Measurements from ENCODE around the gene FOXG1.
A peak's percentile ranks its signal among the peaks of the same experiment; 100 is the strongest.

FOXG1 gene

DNA sequence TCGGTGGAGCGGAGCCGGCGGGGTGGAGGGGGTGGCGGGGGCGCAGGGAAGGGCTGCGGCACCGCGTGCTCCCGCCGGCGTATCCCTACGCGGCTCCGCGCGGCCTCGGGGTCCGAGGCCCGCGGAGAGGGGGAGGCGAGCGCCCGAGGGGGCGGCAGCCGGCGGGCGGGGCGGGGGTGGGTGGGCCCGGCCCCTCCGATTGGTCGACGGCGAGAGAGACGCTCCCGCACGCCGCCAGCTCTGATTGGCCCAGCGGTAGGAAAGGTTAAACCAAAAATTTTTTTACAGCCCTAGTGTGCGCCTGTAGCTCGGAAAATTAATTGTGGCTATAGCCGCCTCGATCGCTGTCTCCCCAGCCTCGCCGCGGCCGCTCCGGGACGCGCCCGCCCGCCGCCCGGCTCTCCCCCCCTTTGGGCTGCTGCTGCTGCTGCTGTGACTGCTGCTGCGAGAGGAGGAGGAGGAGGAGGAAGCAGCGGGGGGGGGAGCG lies at the start of gene FOXG1:
Gene FOXG1 (plus strand): TSS at position 319 of the 487 bp plus-strand sequence. CDS start 493 bp downstream, outside the sequence.
- DNase-seq = peak; percentile 20

DNA sequence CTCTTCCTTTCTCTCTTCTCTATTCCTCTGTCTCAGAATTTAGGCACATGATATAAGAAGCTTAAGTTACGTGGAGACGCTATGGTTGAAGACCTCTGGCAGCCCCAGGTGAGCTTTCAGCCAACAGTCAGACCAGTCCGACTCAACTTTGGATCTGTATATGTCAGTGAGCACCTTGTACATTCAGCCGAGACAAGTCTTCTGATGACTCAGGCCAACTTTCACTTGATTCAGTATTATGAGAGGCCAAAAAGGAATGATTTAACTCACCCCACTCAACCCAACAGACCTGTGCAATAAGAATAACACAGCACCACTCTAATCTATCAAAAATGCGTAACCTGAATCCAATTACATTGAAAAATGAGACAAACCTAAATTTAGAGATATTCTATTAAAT lies 47.5 kb upstream of the FOXG1 start:
- no peak for DNase-seq

DNA sequence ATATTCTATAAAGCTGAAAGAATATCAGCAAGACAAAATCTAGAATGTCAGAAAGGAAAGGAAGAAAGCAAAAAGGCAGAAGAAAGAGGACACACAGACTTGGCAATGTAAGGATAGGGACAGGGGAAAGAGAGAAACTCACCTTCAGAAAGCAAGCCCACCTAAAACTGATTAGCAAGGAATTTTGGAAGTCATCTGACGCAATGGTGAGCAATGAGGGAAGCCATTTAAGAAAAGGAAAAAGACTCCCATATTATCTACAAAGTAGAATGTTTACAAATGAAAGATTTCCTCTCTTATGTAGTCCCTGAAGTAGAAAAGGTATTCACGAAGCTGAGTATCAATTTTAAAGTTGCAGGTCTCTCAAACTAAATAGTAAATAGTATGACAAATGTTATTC lies 35.2 kb upstream of the FOXG1 start:
- no peak for DNase-seq

DNA sequence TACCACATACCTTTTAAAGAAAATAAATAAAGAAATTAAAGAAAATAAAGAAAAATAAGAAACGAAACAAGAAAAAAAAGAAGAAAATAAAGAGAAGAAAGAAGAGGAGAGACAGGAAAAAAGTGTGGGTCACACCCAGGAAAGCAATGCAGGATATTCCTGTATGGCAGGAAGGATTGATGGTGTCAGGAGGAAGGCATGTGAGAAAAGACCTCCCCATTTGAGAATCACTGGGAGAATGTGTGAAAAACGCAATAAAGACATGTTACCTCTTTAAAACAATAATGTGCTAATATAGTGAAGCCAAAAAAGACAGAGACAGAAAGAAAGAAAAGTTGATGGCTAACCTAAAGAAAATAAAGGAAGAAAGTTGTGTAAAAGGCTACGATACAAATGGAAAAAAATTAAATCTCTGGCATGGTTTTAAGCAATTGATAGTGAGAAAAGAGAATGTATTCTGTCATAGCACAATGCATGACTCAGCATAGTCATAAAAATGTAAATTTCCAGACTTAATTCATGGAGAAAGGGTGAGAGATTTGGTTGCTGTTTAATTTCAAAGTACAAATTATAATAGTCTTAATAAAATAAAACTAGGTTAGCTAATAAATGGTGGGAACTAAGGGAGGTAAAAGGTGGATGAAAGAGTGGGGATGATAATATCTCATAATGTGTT lies 24.3 kb upstream of the FOXG1 start:
- DNase-seq = no peak

DNA sequence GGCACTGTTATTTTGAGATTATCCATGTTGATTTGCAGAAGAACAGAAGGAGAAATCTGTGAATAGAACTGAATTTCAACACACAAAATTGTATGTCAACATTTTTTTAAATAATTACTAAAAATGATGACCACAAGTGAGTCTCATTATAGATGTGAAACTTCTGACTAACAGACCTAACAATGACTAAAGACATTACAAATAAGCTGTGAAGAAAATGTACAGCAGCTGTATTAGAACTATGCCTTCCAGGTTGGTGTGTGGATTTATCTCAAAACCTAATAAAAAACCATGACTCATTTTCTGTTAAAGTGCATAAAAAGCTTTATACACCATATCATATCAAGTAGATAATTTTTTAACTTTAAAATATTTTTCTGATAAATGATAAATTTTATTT lies 22.5 kb upstream of the FOXG1 start:
- DNase-seq = no peak

DNA sequence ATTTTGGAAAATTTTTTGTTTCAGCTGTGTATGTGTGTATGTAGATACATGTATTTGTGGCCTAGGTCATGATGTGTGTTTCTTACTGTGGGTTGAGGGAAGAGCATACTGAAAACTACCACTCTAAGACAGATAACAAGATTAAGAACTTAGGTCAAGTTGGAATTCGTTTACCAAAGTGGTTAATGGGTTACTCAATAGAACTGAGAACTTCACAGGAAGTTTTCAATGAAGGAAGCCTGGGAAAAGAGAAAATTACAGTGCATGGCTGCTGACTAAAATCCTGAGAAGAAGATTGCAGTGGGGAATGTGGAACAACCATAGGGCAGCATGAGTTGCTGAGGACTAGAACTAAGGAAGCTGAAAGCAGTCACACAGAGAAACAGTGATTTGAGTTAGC lies 21.4 kb upstream of the FOXG1 start:
- DNase-seq = no peak

DNA sequence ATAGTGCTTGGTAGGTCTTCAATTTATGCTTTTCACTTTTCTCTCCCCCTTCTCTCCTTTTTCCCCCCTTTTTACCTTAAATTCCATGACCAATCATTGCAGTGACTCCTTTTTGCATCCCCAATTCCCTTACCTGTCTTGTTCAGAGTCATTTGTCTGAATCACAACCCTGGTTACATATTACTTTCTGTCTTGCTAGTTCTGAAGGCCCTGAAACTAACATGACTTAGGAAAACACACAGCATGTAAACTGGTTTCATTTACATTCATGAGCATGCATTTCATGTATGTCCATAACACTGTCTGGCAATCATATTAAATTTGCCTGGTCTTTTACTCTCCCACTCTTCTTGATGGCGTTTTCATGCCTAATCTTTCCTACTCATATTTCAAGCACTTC lies 20.3 kb upstream of the FOXG1 start:
- no peak for DNase-seq

DNA sequence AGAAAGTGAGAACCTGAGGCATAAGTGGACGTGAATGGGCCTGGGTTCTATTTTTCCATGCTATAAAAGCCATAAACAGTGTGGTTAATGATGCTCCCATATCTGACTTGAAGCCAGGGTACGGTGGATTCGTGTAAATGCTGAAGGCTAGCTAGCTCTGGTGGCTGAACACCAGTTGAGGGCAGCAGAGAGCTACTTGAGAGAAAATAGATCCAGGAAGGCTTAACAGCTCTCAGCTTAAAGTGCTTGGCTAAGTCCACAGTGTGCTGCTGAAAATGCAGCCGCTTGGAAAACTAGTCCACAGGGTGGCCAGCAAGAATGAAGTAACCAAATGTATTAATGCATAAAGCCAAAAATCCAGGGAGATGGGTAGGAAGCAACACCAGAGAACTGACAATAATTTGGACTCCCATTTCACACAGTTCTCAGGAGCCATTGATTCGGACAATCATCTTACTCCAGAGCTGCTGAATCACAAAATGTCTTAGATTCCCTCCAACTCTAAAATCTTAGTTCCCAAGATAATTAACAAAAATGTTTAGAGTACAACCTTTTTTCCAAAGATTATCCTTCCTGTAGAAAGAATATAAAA lies 15.0 kb upstream of the FOXG1 start:
- DNase-seq = peak; percentile 55

DNA sequence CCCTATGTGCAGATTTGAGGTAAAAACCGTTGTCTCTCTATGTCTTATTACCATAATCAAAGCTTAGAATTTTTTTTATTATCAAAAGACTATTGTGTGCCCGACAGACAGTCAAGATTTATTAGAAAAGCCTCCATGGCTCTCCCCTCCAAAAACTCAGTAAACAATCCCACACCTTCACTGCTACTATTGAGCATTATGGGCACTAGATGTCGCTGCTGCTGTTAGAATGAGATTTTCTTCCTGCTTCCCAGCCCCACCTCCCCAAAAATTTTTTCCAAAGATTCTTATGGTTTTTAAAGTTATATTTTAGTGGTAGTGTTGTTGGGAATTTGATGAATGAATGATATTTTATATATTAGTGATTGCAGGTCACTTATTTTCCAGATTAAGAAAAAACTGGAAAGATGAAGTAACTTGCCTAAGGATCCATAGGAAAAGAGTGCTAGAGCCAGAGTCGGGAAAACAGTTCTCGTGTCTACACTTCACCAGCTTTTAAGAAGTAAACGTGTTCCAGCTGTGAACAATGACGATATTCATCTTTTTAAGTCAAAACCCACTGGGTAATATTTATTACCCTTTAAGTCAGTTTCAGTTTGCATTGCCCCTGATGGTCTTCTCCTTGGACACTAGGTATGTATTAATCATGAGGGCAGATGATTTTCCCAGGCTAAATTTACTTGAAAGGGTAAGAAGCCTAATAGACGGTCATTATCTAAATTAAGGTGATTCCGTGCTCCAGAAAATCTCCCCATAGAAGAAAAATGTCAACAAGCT lies 12.2 kb upstream of the FOXG1 start:
- peak; percentile 45 for DNase-seq

DNA sequence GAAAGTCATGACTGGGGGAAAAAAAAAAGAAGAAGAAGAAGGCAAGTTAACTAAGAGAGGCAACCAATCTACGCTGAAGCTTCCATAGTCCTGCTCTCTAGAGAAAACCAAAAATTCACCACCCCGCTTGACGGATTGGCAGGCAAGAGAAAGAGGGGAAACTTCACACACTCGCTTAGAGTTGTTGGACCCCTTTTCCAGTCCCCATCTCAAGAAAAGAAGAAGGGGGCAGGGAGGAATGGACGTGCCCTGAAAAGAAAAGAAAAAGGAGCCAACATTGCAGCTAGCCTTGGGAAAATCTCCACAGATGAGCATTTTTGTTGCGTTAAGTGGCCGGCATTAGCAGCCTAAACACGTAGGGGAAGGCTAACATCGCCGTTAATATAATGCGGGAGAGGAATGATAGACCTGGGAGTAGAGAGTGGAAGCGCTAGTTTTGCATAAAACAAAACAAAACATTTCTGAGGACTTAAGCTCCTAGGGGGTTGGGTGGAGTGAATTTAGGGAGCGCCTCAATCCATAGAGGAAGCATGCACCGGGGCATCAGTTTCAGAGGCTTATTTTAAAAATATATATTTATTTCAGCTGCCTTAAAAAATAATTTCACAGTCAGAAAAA lies 11.3 kb upstream of the FOXG1 start:
- no peak for DNase-seq

DNA sequence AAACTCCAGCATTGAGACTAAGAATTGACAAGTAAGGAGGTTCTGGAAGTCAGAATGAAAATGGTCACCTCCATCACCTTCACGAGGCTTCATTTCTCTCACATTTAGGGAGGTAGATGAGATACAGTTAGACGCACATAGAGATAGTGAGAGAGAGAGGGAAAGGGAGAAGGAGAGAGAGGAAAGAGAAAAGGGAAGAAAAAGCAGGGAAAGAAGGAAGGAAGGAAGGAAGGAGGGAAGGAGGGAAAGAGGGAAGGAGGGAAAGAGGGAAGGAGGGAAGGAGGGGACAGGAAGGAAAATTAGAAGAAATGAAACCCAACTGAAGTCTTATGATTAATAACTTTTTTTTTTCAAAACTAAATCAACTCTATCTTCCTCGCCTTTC lies 10.7 kb upstream of the FOXG1 start:
- DNase-seq = no peak

DNA sequence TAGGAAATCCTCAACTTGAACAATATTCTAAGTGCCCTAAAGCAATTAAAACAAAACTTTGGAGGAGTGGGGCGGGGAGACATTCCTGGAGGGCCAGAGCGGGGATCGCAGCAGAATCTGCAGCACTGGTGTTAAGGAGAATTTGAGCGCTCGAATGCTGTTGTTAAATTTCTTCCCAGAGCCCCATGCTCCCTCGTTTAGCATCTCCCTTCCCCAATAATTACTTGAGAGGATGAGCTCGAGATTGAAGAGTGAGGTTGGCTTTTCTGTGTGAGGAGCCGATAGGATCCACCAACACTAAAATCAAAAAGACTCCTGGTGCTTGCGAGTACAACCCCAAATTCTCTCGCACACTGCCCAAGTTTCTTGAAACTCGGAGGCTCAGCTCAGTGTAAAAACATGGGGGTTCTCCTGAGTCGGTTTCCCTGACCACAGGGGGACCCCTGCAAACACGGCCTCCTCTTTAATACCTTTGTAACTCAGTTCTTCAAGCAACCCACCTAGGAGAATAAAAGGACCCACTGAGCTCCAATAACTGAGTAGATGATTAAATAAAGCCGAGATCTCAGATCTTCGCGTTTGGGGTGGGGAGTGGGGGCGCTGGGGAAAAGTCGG lies 10.2 kb upstream of the FOXG1 start:
- DNase-seq = no peak

DNA sequence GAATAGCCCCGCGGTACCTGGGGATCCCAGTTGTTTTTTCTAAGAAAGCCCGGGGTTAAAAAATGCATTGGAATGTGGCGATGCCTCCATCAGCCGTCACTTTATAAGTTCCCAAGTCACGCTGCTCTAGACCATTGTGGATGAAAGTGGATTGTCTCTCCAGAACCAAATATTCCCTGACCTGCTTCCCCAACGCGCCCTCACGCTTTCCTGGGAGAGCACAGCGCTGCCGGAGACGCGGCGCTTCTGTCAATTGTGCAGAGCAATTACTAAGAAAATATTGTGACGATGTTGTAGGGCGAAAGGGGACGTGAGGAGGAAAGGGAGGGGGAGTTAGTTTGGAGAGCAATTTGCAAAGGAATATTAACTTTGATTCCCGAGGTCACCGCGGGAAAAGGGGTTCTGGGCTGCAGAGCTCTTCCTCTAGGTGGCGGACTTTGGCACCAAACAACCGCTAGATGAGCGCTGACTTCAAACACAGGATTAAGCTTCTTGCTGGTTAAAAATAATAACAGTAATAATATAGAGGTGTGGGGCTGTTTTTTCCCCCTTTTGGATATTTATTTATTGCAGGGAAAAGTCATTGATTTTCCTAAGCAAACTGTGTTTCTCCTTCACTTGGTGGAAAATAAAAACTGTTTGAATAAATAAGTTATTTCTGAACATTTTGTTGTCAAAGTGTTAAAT lies 9.6 kb upstream of the FOXG1 start:
- DNase-seq = peak; percentile 40

DNA sequence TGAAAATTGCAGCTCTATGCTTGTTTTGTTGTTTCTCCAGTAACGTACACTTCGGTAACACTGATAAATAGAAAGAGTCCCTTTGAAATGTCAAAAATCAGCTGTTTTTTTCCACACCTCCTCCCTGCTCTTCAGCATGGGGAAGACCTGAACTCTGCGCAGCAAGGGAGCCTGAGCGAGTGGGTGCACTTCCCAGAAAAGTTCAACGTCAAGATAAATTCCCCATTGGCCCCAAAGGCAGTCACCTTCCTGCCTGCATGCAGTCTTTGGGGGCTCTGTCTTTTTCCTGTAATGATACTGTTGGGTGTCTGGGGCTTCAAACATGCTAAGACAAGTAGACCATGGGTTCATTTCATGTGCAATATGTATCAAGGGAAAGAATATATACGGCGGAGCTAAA lies 8.8 kb upstream of the FOXG1 start:
- no peak for DNase-seq

DNA sequence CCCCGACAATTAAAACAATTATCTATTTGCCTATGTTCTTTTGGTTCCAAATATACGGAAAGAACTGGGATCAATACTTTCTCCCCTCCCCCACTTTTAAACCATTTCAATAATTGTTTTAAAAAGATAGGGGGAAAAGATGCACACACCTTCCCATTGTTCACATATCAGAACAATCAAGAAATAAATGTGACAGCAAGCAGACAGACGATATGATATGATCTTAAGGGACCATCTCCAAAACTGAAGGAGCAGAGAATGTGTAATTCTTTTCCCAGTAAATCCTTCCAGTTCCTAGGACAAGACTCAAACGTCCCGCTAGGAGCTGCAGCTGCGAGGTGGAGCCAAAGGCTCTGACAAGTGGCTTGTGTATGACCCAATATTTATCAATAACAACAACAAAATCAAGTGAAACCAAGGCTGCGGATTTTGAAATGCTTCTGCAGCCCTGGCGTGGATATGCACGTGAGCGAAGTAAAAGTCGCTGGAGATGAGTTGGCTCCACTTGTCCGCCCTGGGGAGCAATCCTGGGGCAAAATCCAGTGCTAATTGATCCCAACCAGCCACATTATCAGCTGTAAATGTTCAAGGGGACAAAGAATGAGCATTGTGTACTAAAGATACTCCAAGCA lies 8.2 kb upstream of the FOXG1 start:
- no peak for DNase-seq

DNA sequence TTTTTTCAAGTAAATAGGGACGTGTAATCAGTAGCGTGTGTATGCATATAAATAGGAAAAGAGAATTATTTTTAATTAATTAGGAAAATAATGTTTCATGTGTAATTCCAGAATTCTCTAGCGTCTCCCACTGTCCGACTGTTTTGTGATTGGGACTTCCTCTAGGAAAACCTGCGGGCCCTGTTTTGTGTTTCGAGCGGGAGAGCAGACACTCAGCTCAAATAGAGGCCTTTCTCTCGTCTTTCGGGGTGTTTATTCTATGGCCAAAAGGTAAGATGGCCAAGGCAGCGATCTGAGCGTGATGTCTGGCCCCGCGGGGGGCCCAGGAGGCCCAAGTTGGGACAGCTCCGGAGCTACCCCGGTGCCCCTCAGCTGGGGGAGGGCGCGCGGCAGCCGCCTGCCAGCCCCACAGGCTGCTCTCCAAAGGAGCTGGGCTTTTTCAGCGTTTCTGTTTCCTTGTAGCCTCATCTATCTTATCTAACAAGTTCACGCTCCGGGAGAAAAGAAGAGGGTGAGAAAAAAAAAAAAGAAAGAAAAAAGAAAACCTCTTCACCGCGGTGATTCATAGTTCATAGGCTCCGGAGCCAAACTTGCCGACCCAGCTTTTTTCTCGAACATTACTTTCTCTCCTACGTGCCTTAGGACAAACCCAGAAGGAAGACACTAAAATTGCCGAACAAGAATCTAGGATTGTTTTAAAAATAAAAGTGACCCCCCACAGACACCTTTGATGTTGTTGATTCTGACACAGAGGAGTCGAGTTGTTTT lies 7.5 kb upstream of the FOXG1 start:
- DNase-seq = no peak

DNA sequence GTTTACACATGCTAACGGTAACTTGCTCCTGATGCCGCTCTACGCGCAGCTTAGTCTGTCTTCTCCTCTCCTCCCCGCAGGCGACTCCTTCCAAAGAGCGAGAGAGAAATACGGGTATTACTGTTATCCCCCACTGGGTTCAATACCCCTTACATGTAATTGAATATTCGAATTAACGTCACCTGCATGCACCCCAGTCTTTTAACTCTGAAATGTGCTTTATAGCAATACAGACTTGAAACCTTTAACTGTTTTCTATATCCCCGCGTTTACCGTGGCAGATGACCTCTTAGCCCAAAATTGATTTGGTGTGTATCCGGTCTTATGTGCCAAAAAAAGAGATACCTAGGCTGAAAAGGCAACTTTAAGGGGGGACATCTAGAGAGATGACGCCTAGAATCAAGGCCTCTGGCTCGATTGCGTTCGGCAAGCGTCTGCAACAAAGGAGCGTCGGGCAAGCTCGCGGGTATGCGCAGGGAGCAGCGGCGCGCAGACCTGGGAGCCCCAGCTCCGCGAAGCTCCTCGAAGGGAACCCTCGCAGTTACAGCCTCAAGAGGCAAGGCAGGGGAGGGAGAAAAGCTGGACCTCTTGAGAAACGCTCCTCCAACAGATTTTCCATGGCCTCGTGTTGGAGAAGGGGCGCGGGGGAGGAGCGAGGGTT lies 6.8 kb upstream of the FOXG1 start:
- DNase-seq = no peak

DNA sequence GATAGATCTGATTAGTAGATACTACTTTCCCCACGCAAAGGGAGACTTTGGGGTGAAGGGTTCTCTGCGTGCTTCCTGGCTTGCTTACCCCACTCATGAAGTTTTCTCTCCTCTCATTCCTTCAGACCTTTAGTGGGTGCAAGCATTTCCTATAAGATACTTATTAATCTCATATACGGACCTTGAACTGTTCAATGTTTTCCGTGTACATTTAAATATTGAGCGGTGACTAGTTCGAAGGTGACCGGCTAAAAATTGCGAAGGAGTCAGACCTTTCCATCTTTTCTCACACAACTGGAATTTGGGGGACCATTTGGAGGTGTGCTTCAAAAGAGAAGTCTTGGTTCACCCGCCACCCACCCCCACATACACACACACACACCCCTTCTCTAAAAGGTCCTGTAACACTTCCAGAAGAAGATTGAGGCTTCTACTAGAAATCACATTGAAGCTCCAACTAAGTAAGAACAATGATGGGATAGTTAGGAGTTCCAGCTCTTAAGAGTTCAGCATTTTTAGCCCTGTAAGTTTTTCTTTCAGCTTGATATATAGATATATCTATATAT lies 6.1 kb upstream of the FOXG1 start:
- no peak for DNase-seq

DNA sequence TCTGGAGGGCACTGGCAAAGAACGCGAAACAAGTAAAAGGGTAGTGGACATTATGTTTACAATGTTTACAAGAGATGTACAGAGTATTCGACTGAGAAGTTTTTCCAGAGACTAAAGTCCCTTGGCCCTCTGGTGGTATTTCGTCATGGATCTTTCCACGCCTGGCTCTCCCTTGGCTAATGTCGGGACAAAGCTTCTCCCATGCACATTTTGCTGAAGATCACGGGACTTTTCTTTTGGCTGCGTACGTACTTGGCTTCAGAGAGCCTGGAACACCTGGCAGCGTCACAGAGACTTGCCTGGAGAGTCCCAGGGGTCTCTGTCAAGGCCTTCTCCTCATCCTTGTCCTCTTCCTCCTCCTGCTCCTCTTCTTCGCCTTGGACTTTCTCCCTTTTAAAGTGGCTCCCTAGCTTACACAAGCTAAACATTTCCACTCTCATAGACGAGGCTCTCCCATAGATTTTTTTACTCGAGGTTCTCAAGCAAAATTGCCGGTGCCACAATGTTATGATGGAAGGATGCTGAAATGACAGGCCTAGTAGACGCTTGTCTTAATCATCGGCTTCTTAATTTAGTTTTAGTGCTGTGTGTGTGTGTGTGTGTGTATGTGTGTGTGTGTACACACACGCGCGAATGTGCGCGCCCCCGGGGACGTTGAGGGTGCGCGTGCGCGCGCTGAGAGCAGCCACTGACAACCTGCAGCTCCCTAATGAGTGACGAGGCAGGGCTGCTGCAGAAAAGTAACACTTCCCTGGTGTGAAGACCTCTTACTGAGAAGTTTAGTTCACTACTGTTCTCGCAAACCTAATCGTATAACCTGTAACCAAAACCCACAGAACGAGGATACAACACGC lies 4.9 kb upstream of the FOXG1 start:
- DNase-seq = no peak

Measured in fibroblast of upper back skin (primary cell).